RWPE1 (cell line): ENCODE measurements around the gene DPM3.
A peak's percentile ranks its signal among the peaks of the same experiment; 100 is the strongest.

Source experiments
- CTCF ChIA-PET: fragments of 350-600 bp; sonication (Branson Sonifier 250); formaldehyde crosslinking; extraction: SDS; loops from one replicate; lab custom pipeline; 2021; lab: Yijun Ruan, JAX
- POLR2A ChIA-PET: fragments of 400-600 bp; formaldehyde crosslinking; extraction: SDS; loops from one replicate; lab custom pipeline; 2020; ENCODE audit warnings: antibody characterized with exemption; ENCODE audit not compliant: low non-redundant PET; lab: Yijun Ruan, JAX
- DNase-seq: peaks from one replicate; pipeline ENCODE4 v3.0.0; 2012; ENCODE audit warnings: low spot score
- H3K27ac ChIP-seq: fragments of 450-650 bp; 2 replicates; pipeline ENCODE4 v1.5.1; 2017
- CTCF ChIP-seq: fragments of 450-650 bp; conservative IDR thresholded peaks from 2 replicates; pipeline ENCODE4 v1.5.1; 2017; ENCODE audit warnings: low read depth, mild to moderate bottlenecking

The DPM3 gene

GRCh38 chr1:155126556-155127104 lies 13.7 kb downstream of the DPM3 start:
- no peak for TF ChIP-seq CTCF
- ChIA-PET CTCF (interaction anchor here (0.6 to 1.1 kb wide), 2 partner anchors 35 to 37 kb away, joined by 3 read pairs; no protein-coding TSS in a partner anchor), POLR2A (interaction anchor here (3.5 kb wide), 1 partner anchor 9 kb away, joined by 14 read pairs; the partner anchor contains the start of gene SLC50A1)
- peak overlapping the region; percentile 98 for H3K27ac ChIP-seq
- no peak for DNase-seq

- no peak for DNase-seq
- TF ChIP-seq CTCF, result no peak
- POLR2A ChIA-PET, result interaction anchor here (3.5 kb wide), 1 partner anchor 10 kb away, joined by 14 read pairs; the partner anchor contains the start of gene SLC50A1
- peak overlapping the region; percentile 98 for H3K27ac ChIP-seq
- CTCF ChIA-PET, result interaction anchor here (0.6 to 1.5 kb wide), 4 partner anchors 35 to 130 kb away, joined by 3 to 5 read pairs (median 3); partner anchors contain the start of gene KRTCAP2
These were observed 14.3 kb downstream of the DPM3 start for GRCh38 chr1:155125946-155126555.

DNA sequence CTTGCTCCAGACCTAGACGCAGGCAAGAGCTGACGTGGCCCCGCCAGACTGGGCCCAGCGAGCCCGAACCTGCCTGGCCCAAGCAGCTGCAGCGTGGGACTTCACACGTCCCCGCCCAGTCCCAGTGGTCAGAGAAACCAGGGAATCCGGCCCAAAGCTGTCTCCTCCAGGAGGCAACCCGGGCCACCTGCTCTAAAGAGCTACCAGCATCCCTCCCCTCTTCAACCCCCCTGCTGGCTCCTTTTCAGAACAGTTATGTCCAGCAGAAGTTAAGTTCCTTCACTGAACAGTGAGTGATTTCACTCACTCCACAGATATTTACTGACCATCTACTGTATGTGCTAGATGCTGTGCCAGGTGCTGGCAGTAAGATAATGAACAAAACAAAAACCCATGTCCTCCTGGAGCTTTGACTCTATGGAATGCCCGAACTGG lies 14.8 kb downstream of the DPM3 start:
- CTCF ChIA-PET, result interaction anchor here (0.6 to 2.2 kb wide), 5 partner anchors 34 to 129 kb away, joined by 3 to 10 read pairs (median 3); partner anchors contain the start of gene KRTCAP2
- DNase-seq, result peak; percentile 61
- POLR2A ChIA-PET, result interaction anchor here (3.5 kb wide), 1 partner anchor 10 kb away, joined by 14 read pairs; the partner anchor contains the start of gene SLC50A1
- H3K27ac ChIP-seq, result peak overlapping the region; percentile 98
- TF ChIP-seq CTCF, result no peak

DNA sequence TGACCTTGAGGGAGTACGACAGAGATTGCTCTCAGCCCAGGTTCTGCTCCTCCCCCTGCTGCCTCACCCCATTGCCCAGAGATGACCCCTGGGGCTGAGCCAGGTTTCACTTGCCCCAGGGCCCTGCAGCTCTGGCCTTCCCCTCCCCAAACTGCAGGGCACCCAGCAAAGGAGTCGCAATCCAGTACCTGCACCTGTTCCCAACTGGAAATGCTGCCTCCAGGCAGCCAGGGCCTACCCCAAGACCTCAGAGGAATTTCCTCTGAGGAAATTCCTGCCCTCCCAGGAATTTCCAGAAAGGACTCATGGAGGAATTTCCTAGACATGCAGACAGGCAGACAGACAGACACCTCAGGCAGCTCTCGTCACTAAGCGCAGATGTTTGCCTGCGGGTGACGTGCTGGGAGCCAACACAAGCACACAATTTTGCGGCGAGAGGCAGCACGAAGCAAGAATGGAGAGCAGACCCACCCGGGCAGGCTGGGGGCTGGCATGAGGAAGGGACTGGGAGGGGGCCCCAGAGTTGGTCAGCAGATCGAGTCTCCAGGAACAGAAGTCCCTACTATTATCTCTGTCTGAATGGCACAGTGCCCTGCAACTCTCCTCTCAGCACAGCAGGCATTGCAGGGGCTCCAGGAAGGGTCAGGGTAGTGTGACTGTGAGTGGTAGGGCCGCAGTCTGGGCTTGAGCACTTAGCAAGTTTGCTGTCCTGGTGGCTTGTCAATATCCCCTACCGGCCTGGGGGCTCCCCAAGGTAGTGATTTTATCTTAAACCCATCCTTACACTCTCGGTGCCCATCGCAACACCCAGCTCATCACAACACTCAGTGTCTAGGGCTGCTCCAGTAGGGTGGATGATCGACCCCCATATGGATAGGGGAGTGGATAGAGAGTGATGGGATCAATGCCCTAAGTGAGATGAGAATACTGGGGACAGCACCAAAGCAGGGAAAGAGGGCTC lies 15.5 kb downstream of the DPM3 start:
- ChIA-PET CTCF (interaction anchor here (0.8 to 2.2 kb wide), 5 partner anchors 34 to 69 kb away, joined by 3 to 10 read pairs (median 5); partner anchors contain the start of gene KRTCAP2), POLR2A (interaction anchor here (3.5 kb wide), 1 partner anchor 11 kb away, joined by 14 read pairs; the partner anchor contains the start of gene SLC50A1)
- H3K27ac ChIP-seq, result peak overlapping the region; percentile 98
- peak; percentile 79 for DNase-seq
- TF ChIP-seq CTCF, result no peak

- H3K27ac ChIP-seq, result peak overlapping the region; percentile 98
- CTCF ChIA-PET, result interaction anchor here (0.7 to 2.2 kb wide), 4 partner anchors 33 to 70 kb away, joined by 3 to 10 read pairs (median 6); no protein-coding TSS in a partner anchor
- POLR2A ChIA-PET, result interaction anchor here (0.6 to 3.5 kb wide), 2 partner anchors 12 to 15 kb away, joined by 3 to 14 read pairs; partner anchors contain the start of gene SLC50A1
- no peak for TF ChIP-seq CTCF
- DNase-seq, result no peak
These were observed 16.5 kb downstream of the DPM3 start for GRCh38 chr1:155123801-155124200.
